HG02623 (cell line): ENCODE measurements around the gene MRPL32.
"Not testable (repeated sequence)": the region's sequence is repeated elsewhere in the genome, so short reads cannot be mapped to it uniquely, and the experiment has no call there.

ENCODE experiments used
- ATAC-seq: cut with Tn5 transposase; IDR thresholded peaks from one replicate; pipeline ENCODE4 v1.9.1; 2021; ENCODE audit warnings: moderate library complexity; ENCODE audit not compliant: unreplicated experiment

MRPL32 gene

GRCh38 chr7:42931834-42932651 lies at the start of gene MRPL32, which contains the start of gene PSMA2:
Gene MRPL32, plus strand, starts transcription at chr7:42932376. Its CDS starts 11 bp downstream, at chr7:42932387.
Gene PSMA2, minus strand, starts transcription at chr7:42932174. Its CDS starts 16 bp downstream, at chr7:42932158.
- peak; percentile 99 for ATAC-seq

DNA sequence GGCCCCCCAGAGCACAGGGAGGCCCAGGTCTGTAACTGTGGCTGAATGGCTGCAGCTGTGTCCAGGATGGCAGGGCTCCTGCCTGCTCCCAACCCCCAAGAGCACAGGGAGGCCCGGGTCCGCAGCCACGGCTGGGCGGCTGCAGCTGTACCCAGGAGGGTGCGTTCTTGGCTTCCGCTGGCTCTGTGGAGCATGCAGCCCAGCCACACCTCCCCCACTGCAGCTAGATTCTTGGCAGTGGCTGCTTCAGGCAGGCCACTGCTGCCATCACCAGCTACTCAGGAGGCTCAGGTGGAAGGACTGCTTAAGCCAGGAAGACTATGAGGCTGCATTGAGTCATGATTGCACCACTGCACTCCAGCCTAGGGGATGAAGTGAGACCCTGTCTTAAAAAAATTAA lies 48.2 kb upstream of the MRPL32 start:
- ATAC-seq = peak; percentile 38

- ATAC-seq = not testable (repeated sequence)
Measured at GRCh38 chr7:42885183-42885582, 47.0 kb upstream of the MRPL32 start.

DNA sequence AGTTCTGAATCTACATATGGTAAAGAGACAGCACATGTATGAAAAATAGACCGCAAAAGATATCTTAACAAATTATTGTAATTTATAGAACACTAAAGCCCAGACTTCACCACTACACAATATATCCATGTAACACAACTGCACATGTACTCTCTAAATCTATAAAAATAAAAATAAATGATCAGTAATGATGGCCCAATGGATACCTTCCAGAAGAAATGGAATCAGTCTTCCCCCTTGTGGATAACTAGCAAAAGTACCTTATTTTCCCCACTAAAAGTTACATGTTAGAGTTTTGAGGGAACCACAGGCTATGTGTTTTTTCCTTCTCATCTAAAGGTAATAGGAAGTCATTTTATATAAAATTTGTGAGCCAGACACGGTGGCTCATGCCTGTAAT lies 46.0 kb upstream of the MRPL32 start:
- ATAC-seq = no peak

- no peak for ATAC-seq
Measured at GRCh38 chr7:42886893-42887505, 45.2 kb upstream of the MRPL32 start.

- no peak for ATAC-seq
Measured at GRCh38 chr7:42893346-42894240, 38.6 kb upstream of the MRPL32 start.

DNA sequence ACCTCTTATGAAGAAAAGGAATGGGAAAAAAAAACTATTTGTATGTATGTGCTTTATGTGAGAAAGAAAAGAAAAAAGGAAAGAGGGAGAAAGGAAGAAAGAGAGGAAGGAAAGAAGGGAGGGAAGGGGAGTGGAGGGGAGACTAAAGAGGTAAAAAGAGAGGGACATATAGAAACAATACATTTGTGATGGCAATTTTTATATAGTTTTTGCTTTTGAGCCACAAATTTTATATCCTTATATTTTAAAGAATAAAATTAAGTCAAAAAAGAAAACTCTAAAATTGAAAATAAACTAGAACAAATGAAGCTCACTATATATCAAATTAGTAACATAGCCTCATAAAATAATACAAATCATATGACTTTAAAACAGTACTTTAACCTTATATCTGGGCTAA lies 31.3 kb upstream of the MRPL32 start:
- no peak for ATAC-seq

GRCh38 chr7:42902331-42902730 lies 29.8 kb upstream of the MRPL32 start:
- ATAC-seq = no peak

DNA sequence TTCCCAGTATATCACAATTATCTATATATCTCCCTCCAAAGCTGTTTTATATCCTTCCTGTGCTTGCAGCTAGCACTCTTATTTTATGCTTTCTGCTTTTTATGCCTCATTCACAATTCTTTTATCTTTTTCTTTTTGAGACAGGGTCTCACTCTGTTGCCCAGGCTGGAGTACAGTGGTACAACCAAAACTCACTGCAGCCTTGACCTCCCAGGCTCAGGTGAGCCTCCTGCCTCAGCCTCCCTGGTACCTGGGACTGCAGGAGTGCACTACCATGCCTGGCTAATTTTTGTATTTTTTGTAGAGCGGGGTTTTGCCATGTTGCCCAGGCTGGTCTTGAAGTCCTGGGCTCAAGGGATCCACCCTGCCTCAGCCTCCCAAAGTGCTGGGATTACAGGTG lies 26.0 kb upstream of the MRPL32 start:
- ATAC-seq = no peak

- no peak for ATAC-seq
Measured at GRCh38 chr7:42907316-42907715, 24.9 kb upstream of the MRPL32 start.

- ATAC-seq = no peak
Measured at GRCh38 chr7:42910306-42910705, 21.9 kb upstream of the MRPL32 start.

DNA sequence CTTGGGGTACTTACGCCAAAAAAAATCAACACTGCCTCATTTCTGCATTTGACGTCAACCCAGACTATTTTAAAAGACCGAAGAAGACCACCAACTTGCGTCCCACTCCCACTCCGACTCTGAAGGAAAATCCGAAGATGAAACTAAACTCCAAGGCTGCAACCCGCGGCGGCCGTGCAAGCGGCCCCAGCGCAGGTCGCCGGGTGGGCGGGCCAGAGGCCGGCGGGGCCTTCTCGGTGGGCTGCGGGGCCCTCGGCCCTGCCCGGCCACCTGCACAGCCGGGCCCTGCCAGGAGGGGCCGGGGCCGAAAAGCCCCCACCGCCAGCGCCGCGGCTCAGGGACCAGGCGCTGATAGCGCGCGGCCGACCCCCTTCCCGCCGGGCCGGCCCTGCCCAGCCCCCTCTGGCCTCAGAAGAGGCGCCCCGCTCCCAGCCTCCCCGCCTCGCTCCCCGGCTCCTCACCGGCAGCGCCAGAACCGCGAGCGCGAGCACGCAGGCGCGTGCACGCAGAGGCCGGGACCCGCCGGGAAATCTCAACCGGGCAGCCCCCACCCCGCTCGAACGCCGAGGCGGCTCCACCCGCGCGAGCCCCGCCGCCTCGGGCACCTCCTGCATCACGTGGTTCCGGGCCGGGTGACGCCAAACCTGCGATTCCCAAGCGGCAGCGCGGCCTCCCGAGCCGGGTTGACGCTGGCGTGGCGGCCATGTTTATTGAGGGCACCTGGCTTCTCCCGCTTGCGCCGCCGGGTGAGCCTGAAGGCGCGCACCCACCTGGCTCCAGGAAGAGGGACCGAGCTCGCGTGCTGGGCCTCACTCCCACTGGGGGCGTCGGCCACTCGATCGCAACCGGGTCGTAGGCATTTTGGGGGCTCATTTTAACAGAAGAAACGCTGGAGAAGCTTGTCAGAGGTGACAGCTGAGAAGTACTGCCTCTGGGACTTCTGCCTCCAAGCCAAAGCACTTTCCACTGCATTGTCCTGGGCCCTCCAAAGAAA lies 20.4 kb upstream of the MRPL32 start, which contains the start of gene C7orf25:
Gene C7orf25, minus strand, starts transcription at position 617 of the 994 bp plus-strand sequence. CDS start 1,170 bp downstream, outside the sequence.
- ATAC-seq = peak; percentile 93

DNA sequence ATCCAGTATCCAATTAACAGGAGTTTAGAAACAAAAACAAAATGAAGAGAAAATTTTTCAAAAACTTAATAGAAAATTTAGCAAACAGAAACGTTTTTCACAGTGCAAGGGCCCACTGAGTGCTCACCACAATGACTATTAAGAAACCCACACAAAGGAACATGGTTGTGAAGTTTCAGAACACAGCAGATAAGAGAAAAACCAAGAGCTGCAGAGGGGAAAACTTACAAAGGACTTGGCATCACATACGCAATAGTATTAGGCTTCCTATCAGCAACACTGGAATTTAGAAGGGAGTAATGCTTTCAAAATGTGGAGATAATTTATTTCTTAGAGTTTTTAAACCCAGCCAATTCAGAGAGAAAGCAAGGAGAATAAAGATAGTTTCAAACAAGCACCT lies 18.6 kb upstream of the MRPL32 start:
- no peak for ATAC-seq

GRCh38 chr7:42914009-42914408 lies 18.2 kb upstream of the MRPL32 start:
- ATAC-seq = no peak

GRCh38 chr7:42914421-42915045 lies 17.6 kb upstream of the MRPL32 start:
- ATAC-seq = no peak

DNA sequence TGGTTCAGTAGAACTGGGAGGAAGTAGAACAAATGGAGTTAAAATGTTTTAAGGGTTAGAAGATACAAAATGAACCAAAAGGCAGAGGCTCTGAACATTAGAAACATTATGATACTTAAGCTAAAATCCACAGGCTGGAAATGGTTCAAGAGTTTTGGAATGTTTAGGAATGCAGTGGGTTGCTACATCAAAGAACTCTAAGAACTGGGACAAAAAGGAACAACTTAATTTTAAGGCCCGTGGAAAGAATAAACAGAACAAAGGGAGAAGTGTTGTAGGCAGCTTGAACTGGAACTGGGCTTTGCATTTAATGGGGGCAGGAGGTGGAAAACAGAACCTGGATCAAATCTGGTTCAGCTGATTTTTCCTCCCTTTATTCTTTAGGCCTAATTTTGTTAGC lies 16.8 kb upstream of the MRPL32 start:
- ATAC-seq = no peak

- no peak for ATAC-seq
Measured at GRCh38 chr7:42922017-42922753, 10.0 kb upstream of the MRPL32 start.

GRCh38 chr7:42924223-42924838 lies 7.8 kb upstream of the MRPL32 start:
- no peak for ATAC-seq
